HUES48 (cell line): ENCODE results near the gene IFT88.

Experiments used
- H3K27ac ChIP-seq: one replicate; pipeline ENCODE4 v1.7.0; 2013; ENCODE audit warnings: low read depth, low read length, inconsistent platforms
- H3K27me3 ChIP-seq: 2 replicates; pipeline ENCODE4 v1.6.1; 2013; ENCODE audit warnings: mild to moderate bottlenecking, low read length; ENCODE audit not compliant: control insufficient read depth, insufficient read depth
- H3K36me3 ChIP-seq: 2 replicates; pipeline ENCODE4 v1.6.1; 2013; ENCODE audit warnings: low read length; ENCODE audit not compliant: control insufficient read depth, insufficient read depth
- H3K4me1 ChIP-seq: 2 replicates; pipeline ENCODE4 v1.6.1; 2013; ENCODE audit warnings: mild to moderate bottlenecking, low read length; ENCODE audit not compliant: control insufficient read depth, insufficient read depth
- H3K4me3 ChIP-seq: 2 replicates; pipeline ENCODE4 v1.5.1; 2013; ENCODE audit warnings: mild to moderate bottlenecking, low read depth, low read length
- H3K9ac ChIP-seq: 2 replicates; pipeline ENCODE4 v1.6.1; 2013; ENCODE audit warnings: mild to moderate bottlenecking, low read depth, low read length, moderate library complexity
- H3K9me3 ChIP-seq: 2 replicates; pipeline ENCODE4 v1.6.1; 2013; ENCODE audit warnings: low read length; ENCODE audit not compliant: control insufficient read depth, insufficient read depth

IFT88 gene

GRCh38 chr13:20729633-20730585 is 163.0 kb downstream of the IFT88 start:
- Histone ChIP-seq H3K27me3 (no peaks in the 10 kb centered on the region), H3K27ac (no peak overlapping the region), H3K9ac (no peak overlapping the region), H3K9me3 (no peaks in the 10 kb centered on the region), H3K4me1 (no peaks in the 10 kb centered on the region), H3K4me3 (no peak overlapping the region), H3K36me3 (no peaks in the 10 kb centered on the region)

GRCh38 chr13:20738616-20739015 is 171.7 kb downstream of the IFT88 start:
- H3K4me3 ChIP-seq, result no peak overlapping the region
- no peak overlapping the region for H3K27ac ChIP-seq
- H3K9ac ChIP-seq, result no peak overlapping the region
- H3K36me3 ChIP-seq, result no peaks in the 10 kb centered on the region
- H3K4me1 ChIP-seq, result no peaks in the 10 kb centered on the region
- H3K9me3 ChIP-seq, result no peaks in the 10 kb centered on the region
- H3K27me3 ChIP-seq, result no peaks in the 10 kb centered on the region

GRCh38 chr13:20740021-20740420 is 173.1 kb downstream of the IFT88 start:
- no peaks in the 10 kb centered on the region for H3K9me3 ChIP-seq
- no peak overlapping the region for H3K4me3 ChIP-seq
- no peaks in the 10 kb centered on the region for H3K27me3 ChIP-seq
- H3K9ac ChIP-seq, result no peak overlapping the region
- no peak overlapping the region for H3K27ac ChIP-seq
- H3K36me3 ChIP-seq, result no peaks in the 10 kb centered on the region
- H3K4me1 ChIP-seq, result no peaks in the 10 kb centered on the region
